SK-N-SH (cell line): Measurements from ENCODE around the gene KDM6B. TPM values are rescaled to one million over a fixed set of nuclear protein-coding genes. Genes with fewer than 3 reads are reported as not detected.
A peak's percentile ranks its signal among the peaks of the same experiment; 100 is the strongest.

Source experiments
- CTCF ChIA-PET: fragments of 300-600, 350-600 bp; formaldehyde crosslinking; extraction: SDS; loops from one replicate; lab custom pipeline; 2021; lab: Yijun Ruan, JAX
- POLR2A ChIA-PET: fragments of 350-600 bp; sonication (Branson Sonifier 250); formaldehyde crosslinking; extraction: SDS; loops from one replicate; lab custom pipeline; 2020; ENCODE audit warnings: antibody characterized with exemption, inconsistent platforms; lab: Yijun Ruan, JAX
- DNase-seq: peaks from one replicate; pipeline ENCODE4 v3.0.0; 2012
- H2AFZ ChIP-seq: fragments of 200-600 bp; sonication (generic); 2 replicates; pipeline ENCODE4 v1.8.1; 2016; ENCODE audit warnings: antibody characterized with exemption, mild to moderate bottlenecking, low read depth
- H3F3A ChIP-seq: fragments of 200-600 bp; sonication (generic); replicated peaks from 2 replicates; pipeline ENCODE3; 2016; ENCODE audit warnings: antibody characterized with exemption, mild to moderate bottlenecking; ENCODE audit not compliant: insufficient read depth
- H3K27ac ChIP-seq, 2 experiments: fragments of 200-500 bp in 1 of 2; fragments of 200-600 bp in 1 of 2; sonication (Bioruptor generic) in 1 of 2; sonication (generic), shearing (Covaris generic) in 1 of 2; 2 replicates each; pipeline versions ENCODE4 v1.5.1 to v1.6.1; 2014 to 2016; ENCODE audit warnings: low read depth in 2 of 2, inconsistent platforms in 1 of 2, low read length in 1 of 2, mild to moderate bottlenecking in 1 of 2, mixed read lengths in 1 of 2
- H3K27me3 ChIP-seq: fragments of 200-600 bp; sonication (generic), shearing (Covaris generic); 2 replicates; pipeline ENCODE4 v1.6.1; 2016; ENCODE audit warnings: mixed run types; ENCODE audit not compliant: insufficient read depth
- H3K36me3 ChIP-seq, 2 experiments: fragments of 200-500 bp in 1 of 2; fragments of 200-600 bp in 1 of 2; sonication (Bioruptor generic) in 1 of 2; sonication (generic) in 1 of 2; replicated peaks in 1 of 2; 2 replicates each; pipeline versions ENCODE3 to v1.5.1; 2014 to 2016; ENCODE audit warnings: low read length in 1 of 2, mild to moderate bottlenecking in 1 of 2; ENCODE audit not compliant: insufficient read depth in 2 of 2, control insufficient read depth in 1 of 2
- H3K4me1 ChIP-seq, 2 experiments: fragments of 200-500 bp in 1 of 2; fragments of 200-600 bp in 1 of 2; sonication (Bioruptor generic) in 1 of 2; sonication (generic), shearing (Covaris generic) in 1 of 2; 2 replicates each; pipeline versions ENCODE4 v1.5.1 to v1.6.1; 2014 to 2016; ENCODE audit warnings: low read depth in 1 of 2, low read length in 1 of 2, mixed run types in 1 of 2; ENCODE audit not compliant: insufficient read depth in 2 of 2, control insufficient read depth in 1 of 2
- H3K4me2 ChIP-seq: fragments of 200-600 bp; sonication (generic), shearing (Covaris generic); 2 replicates; pipeline ENCODE4 v1.6.1; 2017; ENCODE audit warnings: mixed run types
- H3K4me3 ChIP-seq, 2 experiments: fragments of 200-500 bp in 1 of 2; fragments of 200-600 bp in 1 of 2; sonication (Bioruptor generic) in 1 of 2; sonication (generic), shearing (Covaris generic) in 1 of 2; 2 replicates each; pipeline versions ENCODE4 v1.5.1 to v1.8.1; 2014 to 2016; ENCODE audit warnings: low read depth in 2 of 2, inconsistent platforms in 1 of 2, low read length in 1 of 2, mild to moderate bottlenecking in 1 of 2, mixed read lengths in 1 of 2, moderate library complexity in 1 of 2
- H3K79me2 ChIP-seq: fragments of 200-600 bp; sonication (generic); 2 replicates; pipeline ENCODE4 v1.8.1; 2017; ENCODE audit warnings: mild to moderate bottlenecking; ENCODE audit not compliant: insufficient read depth
- H3K9ac ChIP-seq: fragments of 200-600 bp; sonication (generic); 2 replicates; pipeline ENCODE4 v1.6.1; 2017; ENCODE audit warnings: mixed run types
- H3K9me2 ChIP-seq: fragments of 200-600 bp; sonication (generic); 2 replicates; pipeline ENCODE4 v1.6.1; 2017; ENCODE audit warnings: mixed run types
- H3K9me3 ChIP-seq: fragments of 200-600 bp; sonication (generic); 2 replicates; pipeline ENCODE4 v1.6.1; 2017; ENCODE audit warnings: mixed run types, mild to moderate bottlenecking, moderate library complexity
- H4K20me1 ChIP-seq: fragments of 200-600 bp; sonication (generic); 2 replicates; pipeline ENCODE4 v1.6.1; 2017; ENCODE audit warnings: mild to moderate bottlenecking, mixed run types; ENCODE audit not compliant: insufficient read depth
- ELF1 ChIP-seq: IDR thresholded peaks from 2 replicates; pipeline ENCODE4 v1.4.0; 2012
- EP300 ChIP-seq, 2 experiments: IDR thresholded peaks; 2 replicates each; pipeline versions ENCODE4 v1.4.0 to v1.6.1; 2012; ENCODE audit warnings: borderline replicate concordance in 1 of 2, low read depth in 1 of 2, low read length in 1 of 2
- EZH2phosphoT487 ChIP-seq: fragments of 200-600 bp; sonication (generic); IDR thresholded peaks from 2 replicates; pipeline ENCODE4 v1.6.1; 2017; ENCODE audit warnings: low read depth, mixed run types, mild to moderate bottlenecking, antibody characterized with exemption, moderate library complexity, borderline replicate concordance
- FOXJ3 ChIP-seq: sonication (generic); formaldehyde crosslinking; IDR thresholded peaks from 2 replicates; pipeline ENCODE4 v1.5.1; 2020; ENCODE audit warnings: mild to moderate bottlenecking, missing genetic modification reagents
- MAX ChIP-seq: IDR thresholded peaks from 2 replicates; pipeline ENCODE4 v1.4.0; 2012; ENCODE audit warnings: low read depth
- MEF2A ChIP-seq: IDR thresholded peaks from 2 replicates; pipeline ENCODE4 v1.4.0; 2012; ENCODE audit warnings: low read depth, borderline replicate concordance
- MXI1 ChIP-seq: IDR thresholded peaks from 2 replicates; pipeline ENCODE4 v1.6.1; 2012; ENCODE audit warnings: mild to moderate bottlenecking, low read depth, low read length, improper control_type of control experiment
- NFIC ChIP-seq: IDR thresholded peaks from 2 replicates; pipeline ENCODE4 v1.4.0; 2012; ENCODE audit warnings: borderline replicate concordance
- PBX3 ChIP-seq: IDR thresholded peaks from 2 replicates; pipeline ENCODE4; 2012
- RAD21 ChIP-seq: IDR thresholded peaks from 2 replicates; pipeline ENCODE4 v1.6.1; 2012; ENCODE audit warnings: mild to moderate bottlenecking, low read length
- REST ChIP-seq: IDR thresholded peaks from 2 replicates; pipeline ENCODE4 v1.6.1; 2012; ENCODE audit warnings: mild to moderate bottlenecking, low read depth, low read length, moderate library complexity
- RXRA ChIP-seq: IDR thresholded peaks from 2 replicates; pipeline ENCODE4 v1.4.0; 2012; ENCODE audit warnings: low read depth, mild to moderate bottlenecking, borderline replicate concordance
- TCF12 ChIP-seq: IDR thresholded peaks from 2 replicates; pipeline ENCODE4 v1.4.0; 2012
- TEAD4 ChIP-seq: IDR thresholded peaks from 2 replicates; pipeline ENCODE4 v1.4.0; 2012; ENCODE audit warnings: mild to moderate bottlenecking, borderline replicate concordance; ENCODE audit not compliant: insufficient read depth
- WGBS: methylation state at CpG from one replicate; pipeline ENCODE4 v1.1.6; 2017; ENCODE audit warnings: low lambda C conversion rate; 5-methylcytosine and 5-hydroxymethylcytosine counted together
- polyA plus RNA-seq, 3 experiments: library from polyadenylated mRNA; depleted of rRNA; stranded (reverse); fragments of >200 nt; gene quantifications; 2 replicates each; pipeline ENCODE4 v1.2.3, GENCODE V29; 2012

KDM6B gene
- polyA plus RNA-seq, 1 of the 3 experiments (the other 2 are of a cell fraction), result 2.6 TPM

GRCh38 chr17:7844292-7845154 lies 10.5 kb downstream of the KDM6B start (continued):
- no peak for TF ChIP-seq REST
- peak; percentile 62 for TF ChIP-seq FOXJ3 (CRISPR knock-in tag)
- TF ChIP-seq MAX, result peak; percentile 47; the same call in 1 of the 2 replicates
- TF ChIP-seq EZH2phosphoT487, result no peak
- TF ChIP-seq EP300 (IDR thresholded peaks at IDR 0.05; ENCODE audit: borderline replicate concordance in 1 of 2, low read depth in 1 of 2, low read length in 1 of 2), result peak in 1 of 2 experiments; percentile 63; a peak in 1 of 4 replicates
- peak; percentile 82; the same call in 1 of the 2 replicates for TF ChIP-seq RXRA
- TF ChIP-seq TEAD4, result no peak
- TF ChIP-seq PBX3, result no peak
- TF ChIP-seq MXI1, result peak; percentile 59
- TF ChIP-seq MEF2A, result no peak

GRCh38 chr17:7845359-7846062 lies 11.5 kb downstream of the KDM6B start:
- Histone ChIP-seq H3K27ac (peak overlapping the region; percentile 75 to 100), H3K36me3 (peaks cover 16 to 46% of the 10 kb centered on the region in 2 experiments), H3K4me1 (peaks cover 16 to 22% of the 10 kb centered on the region in 2 experiments), H4K20me1 (peaks cover 39% of the 10 kb centered on the region), H3K9me3 (no peaks in the 10 kb centered on the region), H3K9ac (peak overlapping the region; percentile 99), H2AFZ (no peak overlapping the region), H3K79me2 (peaks cover 39% of the 10 kb centered on the region), H3K27me3 (no peaks in the 10 kb centered on the region), H3K4me3 (peak overlapping the region; percentile 66 to 67), H3K9me2 (no peaks in the 10 kb centered on the region), H3F3A (peaks cover 37% of the 10 kb centered on the region), H3K4me2 (peak overlapping the region; percentile 92)
- DNase-seq, result no peak
- no peak for TF ChIP-seq ELF1
- TF ChIP-seq NFIC, result no peak
- TF ChIP-seq MAX, result no peak
- no peak for TF ChIP-seq TCF12
- TF ChIP-seq RAD21, result no peak
- POLR2A ChIA-PET, result interaction anchor here (0.8 to 2.1 kb wide), 6 partner anchors 9 to 159 kb away, joined by 3 to 19 read pairs (median 4); partner anchors contain the start of genes CYB5D1, EFNB3, KDM6B and NAA38
- CTCF ChIA-PET, result interaction anchor here (0.6 to 4.1 kb wide), 10 partner anchors 10 to 319 kb away, joined by 3 to 37 read pairs (median 4); partner anchors contain the start of genes KDM6B and NAA38
- WGBS, result 83% methylated on average over 15 of the region's 15 CpGs
